Body of pancreas (tissue), 4 donors: ENCODE results near the gene SERTAD1.
A peak's percentile ranks its signal among the peaks of the same experiment; 100 is the strongest.

ENCODE experiments used
- CTCF ChIP-seq, 7 experiments: fragments of 450-650 bp in 4 of 7; fragments of 200-600 bp in 3 of 7; sonication (generic) in 3 of 7; IDR thresholded peaks; one replicate each; pipeline ENCODE4 v1.5.1; 2016 to 2019; ENCODE audit warnings: antibody characterized with exemption in 7 of 7
- POLR2A ChIP-seq, 3 donors: fragments of 450-650 bp; IDR thresholded peaks; one replicate each; pipeline ENCODE4 v1.6.1; 2016; ENCODE audit warnings: antibody characterized with exemption in 3 of 3, mild to moderate bottlenecking in 2 of 3

DNA sequence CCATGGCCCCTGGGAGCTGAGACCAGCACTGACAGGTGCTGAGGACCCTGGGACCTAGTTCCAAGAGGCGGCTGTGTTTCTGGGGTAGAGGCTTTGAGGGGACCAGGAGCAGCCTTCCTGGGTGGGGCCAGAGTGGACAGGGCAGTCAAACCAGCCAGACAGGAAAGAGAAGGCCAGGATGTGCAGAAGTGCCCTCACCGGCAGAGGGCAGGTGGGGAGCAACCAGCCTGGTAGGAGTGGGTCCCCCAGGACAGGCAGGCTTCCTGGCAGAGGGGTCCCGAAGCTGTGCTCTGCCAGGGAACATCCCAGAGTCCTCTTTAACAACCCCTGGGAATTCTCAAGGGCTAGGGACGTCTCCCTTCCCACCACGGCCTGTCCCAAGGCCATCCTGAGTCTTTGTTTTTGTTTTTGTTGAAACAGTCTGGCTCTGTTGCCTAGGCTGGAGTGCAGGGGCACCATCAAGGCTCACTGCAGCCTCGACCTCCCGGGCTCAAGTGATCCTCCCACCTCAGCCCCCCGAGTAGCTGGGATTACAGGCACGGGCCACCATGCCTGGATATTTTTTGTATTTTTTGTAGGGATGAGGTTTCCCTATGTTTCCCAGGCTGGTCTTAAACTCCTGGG lies 32.8 kb downstream of the SERTAD1 start:
- peak in 4 of 7 experiments; percentile 15 to 36 (median 20) for TF ChIP-seq CTCF (IDR thresholded peaks at IDR 0.05)
- TF ChIP-seq POLR2A (IDR thresholded peaks at IDR 0.05): no peak
